ENCODE data around the gene CDH23. TPM values are rescaled to one million over a fixed set of nuclear protein-coding genes. Genes with fewer than 3 reads are reported as not detected.

CDH23 gene
- total RNA-seq, 3 donors from 2014 or later, result 1.8 to 3.6 (median 3.0) TPM

DNA sequence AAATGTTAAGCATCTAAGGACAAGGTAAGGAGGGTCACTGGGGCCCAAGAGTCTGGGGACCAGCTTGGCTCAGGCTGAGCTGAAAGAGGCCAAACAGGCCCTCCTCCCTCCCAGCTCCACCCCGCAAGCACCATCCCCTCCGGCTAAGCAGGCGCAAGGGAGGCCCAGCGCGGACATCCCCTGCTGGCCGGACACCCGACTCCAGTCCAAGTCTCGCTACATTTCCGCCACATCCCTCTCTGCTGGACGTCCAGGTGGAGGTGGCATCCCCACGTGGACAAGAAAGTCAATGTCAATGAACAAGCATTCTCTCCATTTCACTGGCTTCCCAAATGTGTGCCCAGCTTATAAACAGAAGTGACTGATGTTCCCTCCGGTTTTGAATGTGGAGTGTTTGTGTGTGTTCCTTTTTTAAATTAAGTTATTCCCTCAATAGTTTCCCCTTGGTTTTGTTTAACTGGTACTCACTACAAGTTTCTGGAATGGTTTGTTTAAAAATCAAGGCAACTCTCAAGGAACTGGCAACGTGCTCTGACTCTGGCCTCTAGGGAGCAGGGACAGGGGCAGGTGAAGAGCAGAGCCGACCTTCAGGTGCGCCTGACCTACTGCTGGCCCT, 418.9 kb downstream of the CDH23 start:
- peaks cover 14% of the 10 kb centered on the region for H3K36me3 ChIP-seq (ENCODE audit: low read depth)
- no peaks in the 10 kb centered on the region for H3K4me1 ChIP-seq (ENCODE audit: low read depth)
- intact Hi-C loops (cut with DNase I, micrococcal nuclease), result loop anchor here (10.0 kb wide), 1 partner anchor 431 kb away; no protein-coding TSS in a partner anchor
- TF ChIP-seq, protein P1, sequence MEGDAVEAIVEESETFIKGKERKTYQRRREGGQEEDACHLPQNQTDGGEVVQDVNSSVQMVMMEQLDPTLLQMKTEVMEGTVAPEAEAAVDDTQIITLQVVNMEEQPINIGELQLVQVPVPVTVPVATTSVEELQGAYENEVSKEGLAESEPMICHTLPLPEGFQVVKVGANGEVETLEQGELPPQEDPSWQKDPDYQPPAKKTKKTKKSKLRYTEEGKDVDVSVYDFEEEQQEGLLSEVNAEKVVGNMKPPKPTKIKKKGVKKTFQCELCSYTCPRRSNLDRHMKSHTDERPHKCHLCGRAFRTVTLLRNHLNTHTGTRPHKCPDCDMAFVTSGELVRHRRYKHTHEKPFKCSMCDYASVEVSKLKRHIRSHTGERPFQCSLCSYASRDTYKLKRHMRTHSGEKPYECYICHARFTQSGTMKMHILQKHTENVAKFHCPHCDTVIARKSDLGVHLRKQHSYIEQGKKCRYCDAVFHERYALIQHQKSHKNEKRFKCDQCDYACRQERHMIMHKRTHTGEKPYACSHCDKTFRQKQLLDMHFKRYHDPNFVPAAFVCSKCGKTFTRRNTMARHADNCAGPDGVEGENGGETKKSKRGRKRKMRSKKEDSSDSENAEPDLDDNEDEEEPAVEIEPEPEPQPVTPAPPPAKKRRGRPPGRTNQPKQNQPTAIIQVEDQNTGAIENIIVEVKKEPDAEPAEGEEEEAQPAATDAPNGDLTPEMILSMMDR (IDR thresholded peaks at IDR 0.05), result no peak
- H3K9me3 ChIP-seq, result no peaks in the 10 kb centered on the region
- DNase-seq, result no peak
- ATAC-seq, result no peak
- no peak overlapping the region for H3K4me3 ChIP-seq

DNA sequence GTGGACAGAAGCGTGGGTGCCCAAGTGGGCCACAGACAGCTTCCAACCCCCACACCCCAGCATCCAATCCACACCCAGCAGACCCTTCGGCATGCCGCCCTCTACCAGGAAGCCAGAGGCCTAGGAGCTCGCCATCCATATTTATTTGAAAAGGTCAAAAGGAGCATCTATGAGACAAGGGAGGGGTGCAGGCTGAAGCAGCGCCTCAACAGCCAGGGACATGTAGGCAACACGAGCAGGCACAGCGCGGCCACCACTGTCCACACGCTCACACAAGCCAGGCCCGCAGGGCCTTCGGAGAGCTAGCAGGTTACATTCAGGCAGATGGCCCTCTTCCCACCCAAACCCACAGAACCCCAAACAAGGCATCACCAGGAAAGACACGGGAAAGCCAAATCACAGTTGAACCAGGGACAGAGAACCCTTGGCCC, 419.7 kb downstream of the CDH23 start:
- TF ChIP-seq, protein P1 (IDR thresholded peaks at IDR 0.05), result no peak
- intact Hi-C loops (cut with DNase I, micrococcal nuclease), result loop anchor here (10.0 kb wide), 1 partner anchor 432 kb away; no protein-coding TSS in a partner anchor
- no peak for DNase-seq
- H3K4me3 ChIP-seq, result no peak overlapping the region
- no peaks in the 10 kb centered on the region for H3K9me3 ChIP-seq
- H3K4me1 ChIP-seq (ENCODE audit: low read depth), result no peaks in the 10 kb centered on the region
- no peak for ATAC-seq
- H3K36me3 ChIP-seq (ENCODE audit: low read depth), result peaks cover 22% of the 10 kb centered on the region

DNA sequence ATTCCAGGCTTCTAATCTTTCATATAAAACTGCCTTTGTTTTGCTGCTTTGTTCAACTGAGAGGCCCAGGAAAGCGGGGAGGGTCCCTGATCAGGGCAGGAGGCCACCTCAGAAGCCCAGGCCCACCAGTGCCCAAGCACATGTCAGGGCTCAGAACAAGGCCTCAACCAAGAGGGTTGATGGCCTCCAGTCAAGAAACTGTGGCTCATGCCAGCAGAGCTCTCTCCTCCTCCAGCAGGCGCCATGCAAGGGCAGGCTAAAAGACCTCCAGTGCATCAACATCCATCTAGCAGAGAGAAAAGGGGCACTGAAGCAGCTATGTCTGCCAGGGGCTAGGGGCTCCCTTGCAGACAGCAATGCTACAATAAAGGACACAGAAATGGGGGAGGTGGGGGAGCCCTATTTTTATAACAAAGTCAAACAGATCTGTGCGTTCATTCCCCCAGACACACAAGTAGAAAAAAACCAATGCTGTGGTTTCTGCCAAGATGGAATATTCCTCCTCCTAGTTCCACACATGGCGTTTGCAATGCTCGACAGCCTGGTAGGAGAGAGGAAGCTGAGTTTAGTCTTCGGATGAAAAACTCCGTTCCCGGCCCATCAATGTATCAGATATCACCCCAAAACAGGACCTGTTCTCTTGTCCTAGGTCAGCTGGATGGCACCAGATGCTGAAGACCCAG, 420.4 kb downstream of the CDH23 start:
- Histone ChIP-seq H3K9me3 (no peaks in the 10 kb centered on the region), H3K4me3 (no peak overlapping the region), H3K4me1 (ENCODE audit: low read depth) (no peaks in the 10 kb centered on the region), H3K36me3 (ENCODE audit: low read depth) (peaks cover 23% of the 10 kb centered on the region)
- TF ChIP-seq, protein P1 (IDR thresholded peaks at IDR 0.05), result no peak
- intact Hi-C loops (cut with DNase I, micrococcal nuclease), result loop anchor here (10.0 kb wide), 1 partner anchor 432 kb away; no protein-coding TSS in a partner anchor
- ATAC-seq (no peak), DNase-seq (no peak)

DNA sequence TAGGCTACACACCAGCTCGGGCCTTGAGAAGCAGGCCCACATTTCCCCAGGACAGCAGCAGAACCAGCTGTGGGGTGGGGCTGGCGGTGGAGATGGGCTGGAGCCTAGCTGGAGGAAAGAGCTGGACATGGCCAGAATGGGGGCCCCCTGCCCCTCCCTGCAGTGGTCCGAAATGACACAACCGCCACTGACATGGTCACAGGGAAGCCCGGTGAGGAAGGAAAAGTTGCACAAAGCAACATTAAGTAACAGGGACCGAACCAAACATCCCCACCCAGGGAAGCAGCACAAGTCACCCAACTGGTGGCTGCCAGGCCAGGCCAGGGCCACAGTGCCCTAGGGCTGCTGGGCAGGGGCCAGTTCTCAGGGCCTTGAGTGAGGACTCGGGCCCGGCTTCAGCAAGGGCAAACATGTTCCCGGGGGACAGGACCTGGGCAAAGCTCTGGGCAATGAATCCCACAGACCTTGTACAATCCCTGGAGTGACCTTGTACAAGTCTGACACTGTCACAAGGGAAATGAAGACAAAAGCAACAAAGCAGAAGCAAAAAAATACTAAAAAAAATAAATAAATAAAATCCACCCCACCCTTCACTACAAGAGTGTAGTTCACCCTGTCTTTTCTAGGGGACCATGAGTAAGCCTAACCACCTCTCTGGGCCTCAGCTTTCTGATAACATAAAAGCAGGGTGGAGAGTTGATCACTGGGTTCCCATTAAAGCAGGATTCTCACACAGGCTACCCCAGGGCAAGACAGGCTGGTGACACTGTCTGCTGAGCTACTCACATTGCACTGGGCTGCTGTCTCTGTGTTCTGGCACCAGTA, 421.3 kb downstream of the CDH23 start:
- Histone ChIP-seq H3K9me3 (no peaks in the 10 kb centered on the region), H3K4me3 (no peak overlapping the region), H3K36me3 (ENCODE audit: low read depth) (peaks cover 23% of the 10 kb centered on the region), H3K4me1 (ENCODE audit: low read depth) (no peaks in the 10 kb centered on the region)
- ATAC-seq (peak; percentile 14), DNase-seq (no peak)
- TF ChIP-seq, protein P1 (IDR thresholded peaks at IDR 0.05), result no peak
- intact Hi-C loops (cut with DNase I, micrococcal nuclease), result loop anchor here (10.0 kb wide), 1 partner anchor 433 kb away; no protein-coding TSS in a partner anchor

DNA sequence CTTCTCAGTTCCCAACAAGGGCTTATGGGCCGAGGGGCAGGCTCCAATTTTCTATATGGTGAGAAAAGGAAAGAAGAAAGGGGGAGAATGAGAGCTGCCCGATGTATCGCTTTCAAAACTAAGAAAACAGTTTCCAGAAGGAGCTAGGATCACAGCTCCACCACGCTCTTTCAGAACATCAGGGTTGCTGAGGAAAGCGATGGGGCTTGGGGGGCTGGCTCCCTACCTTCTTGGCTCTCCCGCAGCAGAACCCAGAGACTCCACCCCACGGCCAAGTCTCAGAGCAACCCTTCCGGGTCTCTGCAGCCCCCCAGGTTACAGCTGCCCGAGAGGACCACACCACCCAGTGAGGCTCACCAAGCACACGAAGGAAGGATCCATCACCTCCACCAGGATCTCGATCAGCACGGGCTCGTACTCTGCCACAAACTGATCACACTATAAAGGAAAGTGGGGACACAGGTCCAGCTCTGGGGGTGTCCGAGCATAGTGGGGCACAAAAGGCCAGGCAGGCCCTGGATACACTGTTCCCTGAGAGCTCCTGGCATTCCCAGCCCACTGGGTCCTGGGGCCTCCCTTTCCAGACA, 422.0 kb downstream of the CDH23 start:
- no peaks in the 10 kb centered on the region for H3K9me3 ChIP-seq
- no peaks in the 10 kb centered on the region for H3K4me1 ChIP-seq (ENCODE audit: low read depth)
- ATAC-seq, result no peak
- intact Hi-C loops (cut with DNase I, micrococcal nuclease), result loop anchor here (10.0 kb wide), 1 partner anchor 434 kb away; no protein-coding TSS in a partner anchor
- TF ChIP-seq, protein P1 (IDR thresholded peaks at IDR 0.05), result no peak
- peaks cover 29% of the 10 kb centered on the region for H3K36me3 ChIP-seq (ENCODE audit: low read depth)
- DNase-seq, result no peak
- no peak overlapping the region for H3K4me3 ChIP-seq
